HCT116 (cell line): Measurements from ENCODE around the gene NRCAM. TPM values are rescaled to one million over a fixed set of nuclear protein-coding genes. Genes with fewer than 3 reads are reported as not detected.

Experiments
- ATAC-seq: fragments of 200-7000 bp; cut with Tn5 transposase; 2 replicates; pipeline ENCODE4 v1.9.1; 2020; ENCODE audit warnings: mild to moderate bottlenecking, moderate library complexity
- BruUV-seq: library from RNA; stranded (reverse); fragments of 400-500 nt; replicated peaks from 2 replicates; lab custom pipeline; 2021; lab: Mats Ljungman, UMichigan
- CTCF ChIA-PET: fragments of 300-600 bp; sonication (Branson Sonifier 250); formaldehyde crosslinking; loops from one replicate; lab custom pipeline; 2021; ENCODE audit warnings: antibody characterized with exemption; lab: Charles Lee
- POLR2A ChIA-PET: fragments of 300-600, 350-600 bp; sonication (Branson Sonifier 250); formaldehyde crosslinking; loops from one replicate; lab custom pipeline; 2021; ENCODE audit warnings: antibody characterized with exemption; lab: Charles Lee
- RAD21 ChIA-PET, 2 experiments: fragments of 300-600 bp; sonication (Branson Sonifier 250); formaldehyde crosslinking; loops; one replicate each; lab custom pipeline; 2023; ENCODE audit warnings: low total read pairs in 2 of 2; ENCODE audit not compliant: uncharacterized antibody in 2 of 2, unreplicated experiment in 2 of 2, low non-redundant PET in 1 of 2; lab: Charles Lee
- DNase-seq: peaks from one replicate; pipeline ENCODE4 v3.0.0-alpha.2; 2010; ENCODE audit warnings: low read depth, low spot score
- H2AFZ ChIP-seq: fragments of 200-600 bp; shearing (Covaris generic), sonication (generic); 2 replicates; pipeline ENCODE4 v1.6.1; 2017; ENCODE audit warnings: low read depth, mixed run types, mixed read lengths, antibody characterized with exemption, low read length; ENCODE audit not compliant: poor library complexity, severe bottlenecking
- H3K27ac ChIP-seq: 2 replicates; pipeline ENCODE4 v1.5.1; 2012; ENCODE audit warnings: low read depth, low read length
- H3K27me3 ChIP-seq: fragments of 200-600 bp; sonication (generic); 2 replicates; pipeline ENCODE4 v1.6.1; 2016; ENCODE audit warnings: mixed run types, low read length, mixed read lengths; ENCODE audit not compliant: insufficient read depth
- H3K36me3 ChIP-seq, 2 experiments: fragments of 200-500 bp in 1 of 2; fragments of 200-600 bp in 1 of 2; sonication (Bioruptor generic) in 1 of 2; sonication (generic) in 1 of 2; 2 replicates each; pipeline versions ENCODE4 v1.5.1 to v1.6.1; 2014 to 2016; ENCODE audit warnings: low read length in 2 of 2, inconsistent platforms in 1 of 2, mixed read lengths in 1 of 2, mixed run types in 1 of 2; ENCODE audit not compliant: insufficient read depth in 2 of 2, control insufficient read depth in 1 of 2
- H3K4me1 ChIP-seq, 2 experiments: fragments of 200-600 bp in 1 of 2; sonication (generic) in 1 of 2; 2 replicates each; pipeline versions ENCODE4 v1.5.1 to v1.6.1; 2012 to 2017; ENCODE audit warnings: low read length in 2 of 2, inconsistent platforms in 1 of 2, mild to moderate bottlenecking in 1 of 2, mixed read lengths in 1 of 2, mixed run types in 1 of 2, moderate library complexity in 1 of 2; ENCODE audit not compliant: insufficient read depth in 2 of 2, control insufficient read depth in 1 of 2
- H3K4me2 ChIP-seq: fragments of 200-600 bp; sonication (generic); 2 replicates; pipeline ENCODE4 v1.6.1; 2017; ENCODE audit warnings: mixed run types, low read length, mixed read lengths
- H3K4me3 ChIP-seq, 2 experiments: fragments of 200-600 bp in 1 of 2; sonication (generic) in 1 of 2; replicated peaks in 1 of 2; 2 replicates each; pipeline ENCODE4 v1.5.1; 2011 to 2016; ENCODE audit warnings: low read length in 2 of 2, control low read depth in 1 of 2, low read depth in 1 of 2, mild to moderate bottlenecking in 1 of 2, mixed read lengths in 1 of 2, mixed run types in 1 of 2
- H3K79me2 ChIP-seq: fragments of 200-600 bp; sonication (generic); 2 replicates; pipeline ENCODE4 v1.6.1; 2017; ENCODE audit warnings: mild to moderate bottlenecking, mixed run types, low read length, moderate library complexity, mixed read lengths; ENCODE audit not compliant: insufficient read depth
- H3K9ac ChIP-seq: fragments of 200-600 bp; sonication (generic); 2 replicates; pipeline ENCODE4 v1.6.1; 2016; ENCODE audit warnings: low read length, mixed read lengths
- H3K9me2 ChIP-seq: fragments of 200-600 bp; sonication (generic), shearing (Covaris generic); 2 replicates; pipeline ENCODE4 v1.6.1; 2017; ENCODE audit warnings: mixed run types, mild to moderate bottlenecking, moderate library complexity; ENCODE audit not compliant: insufficient read depth
- H3K9me3 ChIP-seq, 2 experiments: fragments of 200-500 bp in 1 of 2; fragments of 200-600 bp in 1 of 2; sonication (Bioruptor generic) in 1 of 2; sonication (generic) in 1 of 2; 2 replicates each; pipeline ENCODE4 v1.6.1; 2014 to 2017; ENCODE audit warnings: low read length in 2 of 2, mixed read lengths in 2 of 2, inconsistent platforms in 1 of 2, low read depth in 1 of 2, mild to moderate bottlenecking in 1 of 2, mixed run types in 1 of 2, moderate library complexity in 1 of 2; ENCODE audit not compliant: control insufficient read depth in 1 of 2, insufficient read depth in 1 of 2
- H4K20me1 ChIP-seq: fragments of 200-600 bp; sonication (generic), shearing (Covaris generic); 2 replicates; pipeline ENCODE4 v1.6.1; 2017; ENCODE audit warnings: mixed run types, mild to moderate bottlenecking, moderate library complexity; ENCODE audit not compliant: insufficient read depth
- CBX3 ChIP-seq: IDR thresholded peaks from 2 replicates; pipeline ENCODE4 v1.6.1; 2012; ENCODE audit warnings: low read depth
- CEBPB ChIP-seq: IDR thresholded peaks from 2 replicates; pipeline ENCODE4 v1.6.1; 2012; ENCODE audit warnings: low read depth
- EGR1 ChIP-seq: IDR thresholded peaks from 2 replicates; pipeline ENCODE4 v1.6.1; 2012; ENCODE audit warnings: low read depth
- EZH2 ChIP-seq: fragments of 200-600 bp; sonication (generic); IDR thresholded peaks from 2 replicates; pipeline ENCODE4 v1.6.1; 2017; ENCODE audit warnings: antibody characterized with exemption, mixed run types
- POLR2A ChIP-seq: IDR thresholded peaks from 2 replicates; pipeline ENCODE4 v1.7.0; 2011; ENCODE audit warnings: borderline replicate concordance; ENCODE audit not compliant: insufficient read depth, insufficient read length; ENCODE audit errors: extremely low read depth
- RAD21 ChIP-seq: IDR thresholded peaks from 2 replicates; pipeline ENCODE4 v1.6.1; 2012; ENCODE audit warnings: low read depth, mild to moderate bottlenecking
- SP1 ChIP-seq: IDR thresholded peaks from 2 replicates; pipeline ENCODE4 v1.6.1; 2012; ENCODE audit warnings: low read depth
- TCF7L2 ChIP-seq: IDR thresholded peaks from 2 replicates; pipeline ENCODE4 v1.7.0; 2011; ENCODE audit warnings: borderline replicate concordance, inconsistent platforms; ENCODE audit not compliant: insufficient read depth, insufficient read length; ENCODE audit errors: extremely low read depth
- intact Hi-C: fragments of 100-400 bp; cut with micrococcal nuclease; formaldehyde crosslinking; loops from 2 replicates; pipeline ENCODE4 v1.10.0; 2022
- total RNA-seq: library from RNA; stranded (reverse); gene quantifications from one replicate; pipeline ENCODE4 v1.2.1, GENCODE V29; 2021; ENCODE audit not compliant: unreplicated experiment
- TF ChIP-seq, protein P1 (sequence below): IDR thresholded peaks from 2 replicates; pipeline ENCODE4 v1.6.1; 2012
- TF ChIP-seq, protein P2 (sequence below), 3 experiments: fragments of 200-600 bp in 1 of 3; sonication (generic) in 1 of 3; IDR thresholded peaks in 2 of 3; conservative IDR thresholded peaks in 1 of 3; 2 replicates each; pipeline ENCODE4 v1.5.1; 2012 to 2017; ENCODE audit warnings: low read depth in 2 of 3, low read length in 2 of 3, antibody characterized with exemption in 1 of 3, borderline replicate concordance in 1 of 3, control low read depth in 1 of 3, mild to moderate bottlenecking in 1 of 3, mixed read lengths in 1 of 3, mixed run types in 1 of 3, moderate library complexity in 1 of 3; ENCODE audit not compliant: insufficient read depth in 1 of 3
- TF ChIP-seq, protein P3 (sequence below): IDR thresholded peaks from 2 replicates; pipeline ENCODE4 v1.6.1; 2012; ENCODE audit warnings: low read depth
- TF ChIP-seq, protein P4 (sequence below): IDR thresholded peaks from 2 replicates; pipeline ENCODE4 v1.6.1; 2012

NRCAM gene
- total RNA-seq, 1 experiment from 2014 or later, result 0.15 TPM

DNA sequence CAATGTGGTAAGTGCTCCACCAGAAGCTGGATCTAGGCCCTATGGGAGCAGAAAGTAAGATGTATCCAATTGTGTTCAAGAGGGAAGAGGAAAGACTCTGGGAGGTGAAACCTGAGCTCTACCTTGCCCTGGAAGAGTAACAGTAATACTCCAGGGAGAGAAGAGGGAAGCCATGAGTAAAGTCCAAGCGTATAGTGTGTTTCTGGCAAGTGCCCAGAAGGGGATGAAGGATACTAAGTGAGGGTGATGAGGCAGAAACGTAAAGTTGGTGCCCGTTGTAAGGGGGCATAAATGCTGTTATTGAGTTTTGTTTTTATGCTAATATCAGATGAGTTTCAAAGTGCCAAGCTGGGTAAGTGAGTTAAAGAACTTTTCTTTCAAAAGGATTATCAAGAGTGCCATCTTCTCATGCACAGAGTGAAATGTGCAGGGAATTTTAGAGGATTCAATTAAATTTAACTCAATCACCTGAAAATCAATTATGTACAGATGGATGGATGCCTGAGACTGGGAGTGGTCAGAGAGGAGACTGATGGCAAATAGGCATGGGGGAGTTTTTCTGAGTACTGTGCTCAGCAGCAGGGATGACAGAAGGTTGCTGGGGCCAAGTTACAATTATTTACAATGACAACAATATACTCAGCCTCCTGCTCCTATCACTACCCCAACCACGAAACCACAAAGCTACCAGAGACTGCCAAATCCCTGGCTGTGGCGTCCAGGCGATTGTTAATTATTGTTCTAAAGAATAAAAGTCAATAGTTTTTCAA lies 202.8 kb downstream of the NRCAM start:
- intact Hi-C loops, result no loop called here
- TF ChIP-seq EZH2 (no peak), SP1 (no peak)
- TF ChIP-seq, protein P1, sequence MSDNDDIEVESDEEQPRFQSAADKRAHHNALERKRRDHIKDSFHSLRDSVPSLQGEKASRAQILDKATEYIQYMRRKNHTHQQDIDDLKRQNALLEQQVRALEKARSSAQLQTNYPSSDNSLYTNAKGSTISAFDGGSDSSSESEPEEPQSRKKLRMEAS, result no peak
- TF ChIP-seq, protein P2, sequence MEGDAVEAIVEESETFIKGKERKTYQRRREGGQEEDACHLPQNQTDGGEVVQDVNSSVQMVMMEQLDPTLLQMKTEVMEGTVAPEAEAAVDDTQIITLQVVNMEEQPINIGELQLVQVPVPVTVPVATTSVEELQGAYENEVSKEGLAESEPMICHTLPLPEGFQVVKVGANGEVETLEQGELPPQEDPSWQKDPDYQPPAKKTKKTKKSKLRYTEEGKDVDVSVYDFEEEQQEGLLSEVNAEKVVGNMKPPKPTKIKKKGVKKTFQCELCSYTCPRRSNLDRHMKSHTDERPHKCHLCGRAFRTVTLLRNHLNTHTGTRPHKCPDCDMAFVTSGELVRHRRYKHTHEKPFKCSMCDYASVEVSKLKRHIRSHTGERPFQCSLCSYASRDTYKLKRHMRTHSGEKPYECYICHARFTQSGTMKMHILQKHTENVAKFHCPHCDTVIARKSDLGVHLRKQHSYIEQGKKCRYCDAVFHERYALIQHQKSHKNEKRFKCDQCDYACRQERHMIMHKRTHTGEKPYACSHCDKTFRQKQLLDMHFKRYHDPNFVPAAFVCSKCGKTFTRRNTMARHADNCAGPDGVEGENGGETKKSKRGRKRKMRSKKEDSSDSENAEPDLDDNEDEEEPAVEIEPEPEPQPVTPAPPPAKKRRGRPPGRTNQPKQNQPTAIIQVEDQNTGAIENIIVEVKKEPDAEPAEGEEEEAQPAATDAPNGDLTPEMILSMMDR (IDR thresholded peaks at IDR 0.05 in 2 of 3, conservative IDR thresholded peaks at IDR 0.05 in 1 of 3; ENCODE audit: borderline replicate concordance in 1 of 3, insufficient read depth in 1 of 3, low read depth in 2 of 3, low read length in 2 of 3), result no peak
- TF ChIP-seq, all 23 proteins: peak for 0
- H3K4me1 ChIP-seq, result no peaks in the 10 kb centered on the region
- H3K9ac ChIP-seq, result no peak overlapping the region
- no peak overlapping the region for H3K4me2 ChIP-seq
- H3K36me3 ChIP-seq, result no peaks in the 10 kb centered on the region
- H3K27ac ChIP-seq, result no peak overlapping the region
- no peaks in the 10 kb centered on the region for H3K79me2 ChIP-seq
- no peak overlapping the region for H3K4me3 ChIP-seq
- BruUV-seq, result no TSS peak
- ATAC-seq (no peak), DNase-seq (no peak)
- ChIA-PET RAD21 (no interaction called here), CTCF (no interaction called here), POLR2A (no interaction called here)
- no peaks in the 10 kb centered on the region for H3K27me3 ChIP-seq
- H3K9me3 ChIP-seq, result no peaks in the 10 kb centered on the region
- no peaks in the 10 kb centered on the region for H3K9me2 ChIP-seq
- no peak overlapping the region for H2AFZ ChIP-seq
- no peaks in the 10 kb centered on the region for H4K20me1 ChIP-seq

DNA sequence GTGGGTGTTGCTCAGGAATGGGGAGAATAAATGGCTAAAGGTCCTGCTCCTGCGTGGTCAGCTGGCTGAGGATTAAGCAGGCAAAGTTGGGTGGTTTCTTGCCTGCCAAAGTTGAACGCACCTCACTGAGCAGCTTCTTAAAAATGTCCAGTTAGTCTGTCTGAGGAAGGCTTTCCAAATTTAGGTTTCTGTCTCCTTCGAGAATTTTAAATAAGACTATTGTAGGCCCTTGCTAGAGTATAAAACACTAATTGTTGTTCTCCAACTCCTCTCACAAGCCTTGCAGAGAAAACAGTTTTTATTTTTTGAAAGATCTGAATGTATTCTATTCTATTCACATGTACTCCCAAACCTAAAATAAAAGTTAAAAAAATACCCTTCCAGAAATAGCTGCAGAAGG lies 204.1 kb downstream of the NRCAM start:
- ATAC-seq (no peak), DNase-seq (no peak)
- Histone ChIP-seq H3K4me3 (no peak overlapping the region), H3K27ac (no peak overlapping the region), H3K36me3 (no peaks in the 10 kb centered on the region), H4K20me1 (no peaks in the 10 kb centered on the region), H3K9me3 (no peaks in the 10 kb centered on the region), H3K27me3 (no peaks in the 10 kb centered on the region), H3K4me2 (no peak overlapping the region), H3K79me2 (no peaks in the 10 kb centered on the region), H3K4me1 (peaks cover 0 to under 1% of the 10 kb centered on the region in 2 experiments; a peak in 2 of 4 replicates), H3K9me2 (no peaks in the 10 kb centered on the region), H2AFZ (no peak overlapping the region), H3K9ac (no peak overlapping the region)
- intact Hi-C loops, result no loop called here
- no TSS peak for BruUV-seq
- ChIA-PET CTCF (no interaction called here), RAD21 (no interaction called here), POLR2A (no interaction called here)
- no peak for TF ChIP-seq POLR2A
- TF ChIP-seq TCF7L2, result no peak
- no peak for TF ChIP-seq RAD21
- no peak for TF ChIP-seq CBX3
- TF ChIP-seq EGR1, result no peak
- TF ChIP-seq, protein P3, sequence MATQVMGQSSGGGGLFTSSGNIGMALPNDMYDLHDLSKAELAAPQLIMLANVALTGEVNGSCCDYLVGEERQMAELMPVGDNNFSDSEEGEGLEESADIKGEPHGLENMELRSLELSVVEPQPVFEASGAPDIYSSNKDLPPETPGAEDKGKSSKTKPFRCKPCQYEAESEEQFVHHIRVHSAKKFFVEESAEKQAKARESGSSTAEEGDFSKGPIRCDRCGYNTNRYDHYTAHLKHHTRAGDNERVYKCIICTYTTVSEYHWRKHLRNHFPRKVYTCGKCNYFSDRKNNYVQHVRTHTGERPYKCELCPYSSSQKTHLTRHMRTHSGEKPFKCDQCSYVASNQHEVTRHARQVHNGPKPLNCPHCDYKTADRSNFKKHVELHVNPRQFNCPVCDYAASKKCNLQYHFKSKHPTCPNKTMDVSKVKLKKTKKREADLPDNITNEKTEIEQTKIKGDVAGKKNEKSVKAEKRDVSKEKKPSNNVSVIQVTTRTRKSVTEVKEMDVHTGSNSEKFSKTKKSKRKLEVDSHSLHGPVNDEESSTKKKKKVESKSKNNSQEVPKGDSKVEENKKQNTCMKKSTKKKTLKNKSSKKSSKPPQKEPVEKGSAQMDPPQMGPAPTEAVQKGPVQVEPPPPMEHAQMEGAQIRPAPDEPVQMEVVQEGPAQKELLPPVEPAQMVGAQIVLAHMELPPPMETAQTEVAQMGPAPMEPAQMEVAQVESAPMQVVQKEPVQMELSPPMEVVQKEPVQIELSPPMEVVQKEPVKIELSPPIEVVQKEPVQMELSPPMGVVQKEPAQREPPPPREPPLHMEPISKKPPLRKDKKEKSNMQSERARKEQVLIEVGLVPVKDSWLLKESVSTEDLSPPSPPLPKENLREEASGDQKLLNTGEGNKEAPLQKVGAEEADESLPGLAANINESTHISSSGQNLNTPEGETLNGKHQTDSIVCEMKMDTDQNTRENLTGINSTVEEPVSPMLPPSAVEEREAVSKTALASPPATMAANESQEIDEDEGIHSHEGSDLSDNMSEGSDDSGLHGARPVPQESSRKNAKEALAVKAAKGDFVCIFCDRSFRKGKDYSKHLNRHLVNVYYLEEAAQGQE, result no peak
- no peak for TF ChIP-seq CEBPB
- TF ChIP-seq, protein P4, sequence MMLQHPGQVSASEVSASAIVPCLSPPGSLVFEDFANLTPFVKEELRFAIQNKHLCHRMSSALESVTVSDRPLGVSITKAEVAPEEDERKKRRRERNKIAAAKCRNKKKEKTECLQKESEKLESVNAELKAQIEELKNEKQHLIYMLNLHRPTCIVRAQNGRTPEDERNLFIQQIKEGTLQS, result no peak
